GM12864 (cell line): Measurements from ENCODE around the gene TMED9.
"Not testable (repeated sequence)": the region's sequence is repeated elsewhere in the genome, so short reads cannot be mapped to it uniquely, and the experiment has no call there.

ENCODE experiments used
- DNase-seq: peaks from one replicate; pipeline ENCODE4 v3.0.0-alpha.2; 2011; ENCODE audit warnings: low read depth
- H3K4me3 ChIP-seq: 2 replicates; pipeline ENCODE4 v1.5.1; 2011; ENCODE audit warnings: mild to moderate bottlenecking, low read depth, low read length, control low read depth
- TF ChIP-seq, protein P1 (sequence below): IDR thresholded peaks from 2 replicates; pipeline ENCODE4 v1.5.1; 2011; ENCODE audit warnings: low read depth, mild to moderate bottlenecking, moderate library complexity, low read length, control low read depth, inconsistent platforms; ENCODE audit errors: missing control alignments

TMED9 gene

DNA sequence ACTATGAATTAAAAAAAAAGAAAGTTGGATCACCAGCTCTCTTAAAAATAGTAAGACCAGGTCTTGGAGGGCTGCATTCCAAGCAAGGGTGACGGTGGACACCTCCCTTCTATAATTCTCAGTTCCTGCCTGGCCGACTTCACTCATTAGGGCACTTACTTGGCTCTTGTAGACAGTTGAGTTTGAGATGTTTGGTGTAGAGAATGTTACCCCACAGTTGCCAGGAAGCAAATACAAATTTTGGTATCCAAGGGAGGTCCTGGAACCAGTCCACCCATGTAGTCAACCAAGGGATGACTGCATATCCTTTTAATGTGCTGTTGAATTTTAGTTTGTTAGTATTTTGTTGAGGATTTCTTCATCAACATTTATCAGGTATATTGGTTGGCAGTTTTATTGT is 28.6 kb downstream of the TMED9 start:
- no peak for DNase-seq
- TF ChIP-seq, protein P1, sequence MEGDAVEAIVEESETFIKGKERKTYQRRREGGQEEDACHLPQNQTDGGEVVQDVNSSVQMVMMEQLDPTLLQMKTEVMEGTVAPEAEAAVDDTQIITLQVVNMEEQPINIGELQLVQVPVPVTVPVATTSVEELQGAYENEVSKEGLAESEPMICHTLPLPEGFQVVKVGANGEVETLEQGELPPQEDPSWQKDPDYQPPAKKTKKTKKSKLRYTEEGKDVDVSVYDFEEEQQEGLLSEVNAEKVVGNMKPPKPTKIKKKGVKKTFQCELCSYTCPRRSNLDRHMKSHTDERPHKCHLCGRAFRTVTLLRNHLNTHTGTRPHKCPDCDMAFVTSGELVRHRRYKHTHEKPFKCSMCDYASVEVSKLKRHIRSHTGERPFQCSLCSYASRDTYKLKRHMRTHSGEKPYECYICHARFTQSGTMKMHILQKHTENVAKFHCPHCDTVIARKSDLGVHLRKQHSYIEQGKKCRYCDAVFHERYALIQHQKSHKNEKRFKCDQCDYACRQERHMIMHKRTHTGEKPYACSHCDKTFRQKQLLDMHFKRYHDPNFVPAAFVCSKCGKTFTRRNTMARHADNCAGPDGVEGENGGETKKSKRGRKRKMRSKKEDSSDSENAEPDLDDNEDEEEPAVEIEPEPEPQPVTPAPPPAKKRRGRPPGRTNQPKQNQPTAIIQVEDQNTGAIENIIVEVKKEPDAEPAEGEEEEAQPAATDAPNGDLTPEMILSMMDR, result no peak

DNA sequence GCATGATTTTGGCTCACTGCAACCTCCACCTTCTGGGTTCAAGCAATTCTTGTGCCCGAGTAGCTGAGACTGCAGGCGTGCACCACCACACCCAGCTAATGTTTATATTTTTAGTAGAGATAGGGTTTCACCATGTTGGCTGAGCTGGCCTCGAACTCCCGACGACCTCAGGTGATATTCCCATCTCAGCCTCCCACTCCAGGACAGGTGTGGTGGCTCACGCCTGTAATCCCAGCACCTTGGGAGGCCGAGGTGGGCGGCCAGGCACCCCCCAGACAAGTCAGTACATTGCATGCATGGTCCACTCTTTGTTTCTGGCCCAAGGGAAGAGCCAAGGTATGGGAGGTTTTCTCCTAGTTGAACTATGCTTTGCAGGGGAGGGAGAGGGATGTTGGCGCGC is 32.2 kb downstream of the TMED9 start:
- H3K4me3 ChIP-seq, DNase-seq: not testable (repeated sequence)

More for the DNA sequence above, 28.6 kb downstream of the TMED9 start:
- no peak overlapping the region for H3K4me3 ChIP-seq

DNA sequence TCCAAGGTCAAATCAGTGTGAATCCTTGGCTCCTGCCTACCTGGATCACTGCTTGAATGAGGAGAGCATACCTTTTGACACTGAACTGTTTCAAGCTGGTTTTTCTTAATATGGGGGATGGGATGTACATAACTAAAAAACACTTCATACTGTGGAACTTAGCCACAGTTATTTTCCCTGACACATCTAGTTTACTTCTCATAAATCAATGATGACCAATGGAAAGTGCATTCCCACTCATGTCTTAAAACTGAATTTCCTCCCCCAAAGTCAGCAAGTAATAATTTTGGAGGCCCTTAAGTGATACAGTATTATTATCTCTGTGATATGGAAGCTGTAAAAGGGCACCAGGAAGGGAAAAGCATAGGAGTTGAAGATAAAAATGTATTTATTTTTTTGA is 38.2 kb downstream of the TMED9 start:
- H3K4me3 ChIP-seq, DNase-seq: not testable (repeated sequence)

DNA sequence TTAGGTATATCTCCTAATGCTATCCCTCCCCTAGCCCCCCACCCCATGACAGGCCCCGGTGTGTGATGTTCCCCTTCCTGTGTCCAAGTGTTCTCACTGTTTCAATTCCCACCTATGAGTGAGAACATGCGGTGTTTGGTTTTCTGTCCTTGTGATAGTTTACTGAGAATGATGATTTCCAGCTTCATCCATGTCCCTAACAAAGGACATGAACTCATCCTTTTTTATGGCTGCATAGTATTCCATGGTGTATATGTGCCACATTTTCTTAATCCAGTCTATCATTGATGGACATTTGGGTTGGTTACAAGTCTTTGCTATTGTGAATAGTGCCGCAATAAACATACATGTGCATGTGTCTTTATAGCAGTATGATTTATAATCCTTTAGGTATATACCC is 42.9 kb downstream of the TMED9 start:
- not testable (repeated sequence) for DNase-seq, H3K4me3 ChIP-seq

DNA sequence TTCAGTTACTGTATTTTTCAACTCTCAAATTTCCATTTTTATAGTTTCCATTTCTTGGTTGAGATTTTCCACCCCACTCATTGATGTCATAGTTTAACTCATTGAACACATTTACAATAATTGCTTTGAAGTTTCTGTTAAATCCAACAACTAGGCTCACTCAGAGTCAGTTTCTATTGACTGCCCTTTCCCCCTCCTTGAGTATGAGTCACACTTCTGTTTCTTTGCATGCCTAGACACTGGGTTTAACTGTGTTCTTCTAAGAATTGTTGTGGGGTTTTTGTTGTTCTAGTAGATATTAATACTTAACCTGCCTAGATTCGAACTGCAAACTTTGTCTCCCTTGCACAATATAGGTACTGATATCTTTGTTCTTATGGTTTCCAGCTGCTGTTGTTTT is 53.5 kb downstream of the TMED9 start:
- H3K4me3 ChIP-seq, DNase-seq: not testable (repeated sequence)
